ENCODE measurements around the gene C5orf58. TPM values are rescaled to one million over a fixed set of nuclear protein-coding genes. Genes with fewer than 3 reads are reported as not detected.

C5orf58 gene
- total RNA-seq, 1 donor from 2014 or later = not detected

GRCh38 chr5:170256571-170256970 is 23.8 kb downstream of the C5orf58 start:
- Mint-ChIP-seq H3K9me3 (ENCODE audit: unreplicated experiment) (no peaks in the 10 kb centered on the region), H3K36me3 (ENCODE audit: low read depth, unreplicated experiment) (no peaks in the 10 kb centered on the region), H3K27me3 (ENCODE audit: low read depth, unreplicated experiment) (peaks cover 15% of the 10 kb centered on the region), H3K4me3 (ENCODE audit: unreplicated experiment) (no peak overlapping the region), H3K4me1 (ENCODE audit: low read depth, unreplicated experiment) (no peaks in the 10 kb centered on the region), H3K27ac (ENCODE audit: unreplicated experiment) (no peak overlapping the region)
- H3K4me3 ChIP-seq (ENCODE audit: insufficient read depth, low read depth, low read length) = no peak overlapping the region
- H3K36me3 ChIP-seq (ENCODE audit: insufficient read depth, low read length) = no peaks in the 10 kb centered on the region
- H2AFZ ChIP-seq (ENCODE audit: low read depth, low read length) = no peak overlapping the region
- no peak for DNase-seq (ENCODE audit: low read depth)
- H3K27ac ChIP-seq (ENCODE audit: low read depth, low read length) = no peak overlapping the region
- H3K27me3 ChIP-seq (ENCODE audit: insufficient read depth, low read length) = peaks cover 17% of the 10 kb centered on the region
- no peaks in the 10 kb centered on the region for H4K20me1 ChIP-seq (ENCODE audit: insufficient read depth, low read length)
- H3K79me2 ChIP-seq (ENCODE audit: insufficient read depth, low read length) = no peaks in the 10 kb centered on the region
- no peak overlapping the region for H3K4me2 ChIP-seq (ENCODE audit: low read length)
- FAIRE-seq = no peak
- no peak for TF ChIP-seq EZH2 (IDR thresholded peaks at IDR 0.05; ENCODE audit: insufficient read depth, low read length)
- TF ChIP-seq CTCF (IDR thresholded peaks at IDR 0.05; ENCODE audit: insufficient read depth, low read depth, low read length) = no peak
- H3K9ac ChIP-seq (ENCODE audit: low read length) = no peak overlapping the region
- H3K9me3 ChIP-seq (ENCODE audit: insufficient read depth, low read depth, low read length) = no peaks in the 10 kb centered on the region
- no peaks in the 10 kb centered on the region for H3K4me1 ChIP-seq (ENCODE audit: insufficient read depth, low read length)

DNA sequence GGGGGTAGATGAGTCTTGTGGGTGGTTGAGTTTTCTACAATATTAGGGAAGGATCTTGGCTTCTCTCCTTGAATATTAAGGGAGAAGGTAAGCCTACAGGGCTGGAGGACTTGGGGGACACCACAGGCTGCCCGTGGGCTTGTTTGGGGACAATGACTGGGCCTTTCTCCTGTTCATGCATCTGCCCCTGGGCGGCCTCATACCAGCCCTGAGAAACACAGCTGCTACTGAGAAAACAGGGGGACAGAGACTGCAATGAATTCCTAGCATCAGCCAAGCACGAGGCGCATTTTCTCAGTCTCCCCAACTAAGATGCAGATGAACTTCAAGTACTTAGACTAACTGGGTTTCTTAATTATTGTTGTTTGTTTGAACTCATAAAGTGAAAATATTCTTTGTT is 24.6 kb downstream of the C5orf58 start:
- no peak overlapping the region for H3K27ac ChIP-seq (ENCODE audit: low read depth, low read length)
- no peak for DNase-seq (ENCODE audit: low read depth)
- H3K4me3 Mint-ChIP-seq (ENCODE audit: unreplicated experiment) = no peak overlapping the region
- TF ChIP-seq EZH2 (IDR thresholded peaks at IDR 0.05; ENCODE audit: insufficient read depth, low read length) (no peak), CTCF (IDR thresholded peaks at IDR 0.05; ENCODE audit: insufficient read depth, low read depth, low read length) (no peak)
- FAIRE-seq = no peak
- no peak overlapping the region for H2AFZ ChIP-seq (ENCODE audit: low read depth, low read length)
- H3K9me3 Mint-ChIP-seq (ENCODE audit: unreplicated experiment) = no peaks in the 10 kb centered on the region
- no peaks in the 10 kb centered on the region for H3K9me3 ChIP-seq (ENCODE audit: insufficient read depth, low read depth, low read length)
- H3K27me3 ChIP-seq (ENCODE audit: insufficient read depth, low read length) = peaks cover 16% of the 10 kb centered on the region
- H3K9ac ChIP-seq (ENCODE audit: low read length) = no peak overlapping the region
- peaks cover 11% of the 10 kb centered on the region for H3K27me3 Mint-ChIP-seq (ENCODE audit: low read depth, unreplicated experiment)
- no peak overlapping the region for H3K27ac Mint-ChIP-seq (ENCODE audit: unreplicated experiment)
- H3K36me3 ChIP-seq (ENCODE audit: insufficient read depth, low read length) = no peaks in the 10 kb centered on the region
- H3K36me3 Mint-ChIP-seq (ENCODE audit: low read depth, unreplicated experiment) = no peaks in the 10 kb centered on the region
- no peak overlapping the region for H3K4me3 ChIP-seq (ENCODE audit: insufficient read depth, low read depth, low read length)
- H3K4me2 ChIP-seq (ENCODE audit: low read length) = no peak overlapping the region
- no peaks in the 10 kb centered on the region for H4K20me1 ChIP-seq (ENCODE audit: insufficient read depth, low read length)
- no peaks in the 10 kb centered on the region for H3K79me2 ChIP-seq (ENCODE audit: insufficient read depth, low read length)
- H3K4me1 Mint-ChIP-seq (ENCODE audit: low read depth, unreplicated experiment) = no peaks in the 10 kb centered on the region
- no peaks in the 10 kb centered on the region for H3K4me1 ChIP-seq (ENCODE audit: insufficient read depth, low read length)

- DNase-seq (ENCODE audit: low read depth) = no peak
- H3K27ac Mint-ChIP-seq (ENCODE audit: unreplicated experiment) = no peak overlapping the region
- Histone ChIP-seq H3K36me3 (ENCODE audit: insufficient read depth, low read length) (no peaks in the 10 kb centered on the region), H3K4me1 (ENCODE audit: insufficient read depth, low read length) (no peaks in the 10 kb centered on the region), H3K27ac (ENCODE audit: low read depth, low read length) (no peak overlapping the region), H3K9me3 (ENCODE audit: insufficient read depth, low read depth, low read length) (no peaks in the 10 kb centered on the region), H2AFZ (ENCODE audit: low read depth, low read length) (no peak overlapping the region), H3K4me2 (ENCODE audit: low read length) (no peak overlapping the region), H4K20me1 (ENCODE audit: insufficient read depth, low read length) (no peaks in the 10 kb centered on the region), H3K9ac (ENCODE audit: low read length) (no peak overlapping the region), H3K4me3 (ENCODE audit: insufficient read depth, low read depth, low read length) (no peak overlapping the region), H3K27me3 (ENCODE audit: insufficient read depth, low read length) (peaks cover 29% of the 10 kb centered on the region), H3K79me2 (ENCODE audit: insufficient read depth, low read length) (no peaks in the 10 kb centered on the region)
- no peak for FAIRE-seq
- H3K4me3 Mint-ChIP-seq (ENCODE audit: unreplicated experiment) = no peak overlapping the region
- peaks cover 9% of the 10 kb centered on the region for H3K4me1 Mint-ChIP-seq (ENCODE audit: low read depth, unreplicated experiment)
- H3K36me3 Mint-ChIP-seq (ENCODE audit: low read depth, unreplicated experiment) = no peaks in the 10 kb centered on the region
- TF ChIP-seq CTCF (IDR thresholded peaks at IDR 0.05; ENCODE audit: insufficient read depth, low read depth, low read length) = no peak
- no peak for TF ChIP-seq EZH2 (IDR thresholded peaks at IDR 0.05; ENCODE audit: insufficient read depth, low read length)
- H3K27me3 Mint-ChIP-seq (ENCODE audit: low read depth, unreplicated experiment) = peaks cover 13% of the 10 kb centered on the region
- no peaks in the 10 kb centered on the region for H3K9me3 Mint-ChIP-seq (ENCODE audit: unreplicated experiment)
Observed at GRCh38 chr5:170261528-170262043, 28.8 kb downstream of the C5orf58 start.
